Panc1 (cell line): ENCODE results near the gene FRMPD2. TPM values are rescaled to one million over a fixed set of nuclear protein-coding genes. Genes with fewer than 3 reads are reported as not detected.

Source experiments
- ATAC-seq: fragments of 200-7000 bp; cut with Tn5 transposase; 2 replicates; pipeline ENCODE4 v1.9.1; 2020; ENCODE audit warnings: mild to moderate bottlenecking, moderate library complexity
- BruUV-seq: library from RNA; stranded (reverse); fragments of 400-500 nt; replicated peaks from 2 replicates; lab custom pipeline; 2021; lab: Mats Ljungman, UMichigan
- CTCF ChIA-PET: fragments of 300-600 bp; sonication (Branson Sonifier 250); formaldehyde crosslinking; loops from one replicate; lab custom pipeline; 2022; ENCODE audit warnings: antibody characterized with exemption; lab: Charles Lee
- POLR2A ChIA-PET: fragments of 300-600 bp; sonication (Branson Sonifier 250); formaldehyde crosslinking; loops from one replicate; lab custom pipeline; 2022; ENCODE audit warnings: antibody characterized with exemption; lab: Charles Lee
- DNase-seq: peaks from one replicate; pipeline ENCODE4 v3.0.0-alpha.2; 2010; ENCODE audit warnings: low read depth, low spot score
- H3K27ac ChIP-seq: 2 replicates; pipeline ENCODE4 v1.5.1; 2011; ENCODE audit warnings: mild to moderate bottlenecking, low read length, inconsistent platforms
- H3K27me3 ChIP-seq: fragments of 200-500 bp; sonication (Bioruptor generic); 2 replicates; pipeline ENCODE4 v1.6.0; 2014; ENCODE audit warnings: low read length, inconsistent platforms; ENCODE audit not compliant: control insufficient read depth, insufficient read depth
- H3K36me3 ChIP-seq: fragments of 200-500 bp; sonication (Bioruptor generic); 2 replicates; pipeline ENCODE4 v1.5.1; 2014; ENCODE audit warnings: inconsistent platforms, mild to moderate bottlenecking, low read length, moderate library complexity; ENCODE audit not compliant: control insufficient read depth, insufficient read depth
- H3K4me1 ChIP-seq: 2 replicates; pipeline ENCODE4 v1.5.1; 2011; ENCODE audit warnings: inconsistent platforms, mild to moderate bottlenecking, low read length, moderate library complexity; ENCODE audit not compliant: control insufficient read depth, insufficient read depth
- H3K4me3 ChIP-seq, 2 experiments: 2 replicates each; pipeline ENCODE4 v1.5.1; 2011 to 2012; ENCODE audit warnings: low read depth in 2 of 2, low read length in 2 of 2, mild to moderate bottlenecking in 2 of 2, inconsistent platforms in 1 of 2, moderate library complexity in 1 of 2
- H3K9me3 ChIP-seq: fragments of 200-500 bp; sonication (Bioruptor generic); 2 replicates; pipeline ENCODE4 v1.5.1; 2014; ENCODE audit warnings: low read depth, mild to moderate bottlenecking, inconsistent platforms, low read length, moderate library complexity; ENCODE audit not compliant: control insufficient read depth, insufficient read depth
- POLR2AphosphoS5 ChIP-seq: IDR thresholded peaks from 2 replicates; pipeline ENCODE4 v1.6.1; 2012; ENCODE audit warnings: mild to moderate bottlenecking, low read depth, low read length, moderate library complexity
- SIN3A ChIP-seq: IDR thresholded peaks from 2 replicates; pipeline ENCODE4 v1.6.1; 2012; ENCODE audit warnings: low read depth, mild to moderate bottlenecking, low read length, moderate library complexity, borderline replicate concordance; ENCODE audit not compliant: insufficient read depth
- TCF7L2 ChIP-seq: IDR thresholded peaks from 2 replicates; pipeline ENCODE4 v1.6.1; 2011; ENCODE audit warnings: mild to moderate bottlenecking, low read depth, low read length, inconsistent platforms
- in situ Hi-C: cut with HindIII; loops from 2 replicates; pipeline ENCODE4 v1.10.0; 2016; ENCODE audit warnings: low sequenced_read_pairs, low pct_unique_long_range_greater_than_20kb
- intact Hi-C: fragments of 100-400 bp; cut with micrococcal nuclease; formaldehyde crosslinking; loops from one replicate; pipeline ENCODE4 v1.10.0; 2022; ENCODE audit not compliant: unreplicated experiment
- total RNA-seq: library from RNA; stranded (reverse); gene quantifications from one replicate; pipeline ENCODE4 v1.2.1, GENCODE V29; 2021; ENCODE audit not compliant: unreplicated experiment
- TF ChIP-seq, protein P1 (sequence below), 2 experiments: IDR thresholded peaks; 2 replicates each; pipeline ENCODE4 v1.6.1; 2011 to 2012; ENCODE audit warnings: low read depth in 2 of 2, control low read depth in 1 of 2, low read length in 1 of 2, mild to moderate bottlenecking in 1 of 2, moderate library complexity in 1 of 2; ENCODE audit not compliant: insufficient read depth in 1 of 2
- TF ChIP-seq, protein P2 (sequence below): fragments of 450-650 bp; IDR thresholded peaks from 2 replicates; pipeline ENCODE4 v1.5.1; 2017; ENCODE audit warnings: mild to moderate bottlenecking

The FRMPD2 gene
- total RNA-seq, 1 experiment from 2014 or later = not detected

DNA sequence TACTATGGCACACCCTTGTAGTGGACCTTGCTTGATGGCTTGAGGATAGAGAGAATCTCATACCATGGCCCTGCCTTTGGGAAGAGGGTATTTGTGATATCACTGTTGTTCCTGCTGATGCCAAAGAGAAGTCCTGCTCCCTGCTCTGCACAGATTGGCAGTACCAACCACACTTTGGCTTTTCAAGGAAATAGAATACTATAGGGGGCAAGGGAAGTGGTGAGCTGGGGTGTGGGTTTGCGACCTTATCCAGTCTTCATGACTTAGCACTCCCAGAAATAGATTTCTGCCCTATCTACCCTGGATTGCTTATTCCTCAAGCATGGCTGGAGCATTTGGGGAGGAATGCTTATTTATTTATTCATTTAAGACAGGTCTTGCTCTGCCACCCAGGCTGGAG, 25.2 kb upstream of the FRMPD2 start:
- ChIA-PET POLR2A (no interaction called here), CTCF (no interaction called here)
- Histone ChIP-seq H3K4me3 (no peak overlapping the region), H3K27ac (no peak overlapping the region), H3K9me3 (no peaks in the 10 kb centered on the region), H3K4me1 (no peaks in the 10 kb centered on the region), H3K36me3 (no peaks in the 10 kb centered on the region), H3K27me3 (peaks cover 4% of the 10 kb centered on the region; the same call in 1 of the 2 replicates)
- intact Hi-C loops (no loop called here), in situ Hi-C loops (no loop called here)
- ATAC-seq (no peak), DNase-seq (no peak)
- no TSS peak for BruUV-seq
- TF ChIP-seq, protein P1, sequence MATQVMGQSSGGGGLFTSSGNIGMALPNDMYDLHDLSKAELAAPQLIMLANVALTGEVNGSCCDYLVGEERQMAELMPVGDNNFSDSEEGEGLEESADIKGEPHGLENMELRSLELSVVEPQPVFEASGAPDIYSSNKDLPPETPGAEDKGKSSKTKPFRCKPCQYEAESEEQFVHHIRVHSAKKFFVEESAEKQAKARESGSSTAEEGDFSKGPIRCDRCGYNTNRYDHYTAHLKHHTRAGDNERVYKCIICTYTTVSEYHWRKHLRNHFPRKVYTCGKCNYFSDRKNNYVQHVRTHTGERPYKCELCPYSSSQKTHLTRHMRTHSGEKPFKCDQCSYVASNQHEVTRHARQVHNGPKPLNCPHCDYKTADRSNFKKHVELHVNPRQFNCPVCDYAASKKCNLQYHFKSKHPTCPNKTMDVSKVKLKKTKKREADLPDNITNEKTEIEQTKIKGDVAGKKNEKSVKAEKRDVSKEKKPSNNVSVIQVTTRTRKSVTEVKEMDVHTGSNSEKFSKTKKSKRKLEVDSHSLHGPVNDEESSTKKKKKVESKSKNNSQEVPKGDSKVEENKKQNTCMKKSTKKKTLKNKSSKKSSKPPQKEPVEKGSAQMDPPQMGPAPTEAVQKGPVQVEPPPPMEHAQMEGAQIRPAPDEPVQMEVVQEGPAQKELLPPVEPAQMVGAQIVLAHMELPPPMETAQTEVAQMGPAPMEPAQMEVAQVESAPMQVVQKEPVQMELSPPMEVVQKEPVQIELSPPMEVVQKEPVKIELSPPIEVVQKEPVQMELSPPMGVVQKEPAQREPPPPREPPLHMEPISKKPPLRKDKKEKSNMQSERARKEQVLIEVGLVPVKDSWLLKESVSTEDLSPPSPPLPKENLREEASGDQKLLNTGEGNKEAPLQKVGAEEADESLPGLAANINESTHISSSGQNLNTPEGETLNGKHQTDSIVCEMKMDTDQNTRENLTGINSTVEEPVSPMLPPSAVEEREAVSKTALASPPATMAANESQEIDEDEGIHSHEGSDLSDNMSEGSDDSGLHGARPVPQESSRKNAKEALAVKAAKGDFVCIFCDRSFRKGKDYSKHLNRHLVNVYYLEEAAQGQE (IDR thresholded peaks at IDR 0.05; ENCODE audit: insufficient read depth in 1 of 2, low read depth in 2 of 2, low read length in 1 of 2) = no peak
- TF ChIP-seq POLR2AphosphoS5 (no peak), TCF7L2 (no peak), SIN3A (no peak)
- TF ChIP-seq, protein P2, sequence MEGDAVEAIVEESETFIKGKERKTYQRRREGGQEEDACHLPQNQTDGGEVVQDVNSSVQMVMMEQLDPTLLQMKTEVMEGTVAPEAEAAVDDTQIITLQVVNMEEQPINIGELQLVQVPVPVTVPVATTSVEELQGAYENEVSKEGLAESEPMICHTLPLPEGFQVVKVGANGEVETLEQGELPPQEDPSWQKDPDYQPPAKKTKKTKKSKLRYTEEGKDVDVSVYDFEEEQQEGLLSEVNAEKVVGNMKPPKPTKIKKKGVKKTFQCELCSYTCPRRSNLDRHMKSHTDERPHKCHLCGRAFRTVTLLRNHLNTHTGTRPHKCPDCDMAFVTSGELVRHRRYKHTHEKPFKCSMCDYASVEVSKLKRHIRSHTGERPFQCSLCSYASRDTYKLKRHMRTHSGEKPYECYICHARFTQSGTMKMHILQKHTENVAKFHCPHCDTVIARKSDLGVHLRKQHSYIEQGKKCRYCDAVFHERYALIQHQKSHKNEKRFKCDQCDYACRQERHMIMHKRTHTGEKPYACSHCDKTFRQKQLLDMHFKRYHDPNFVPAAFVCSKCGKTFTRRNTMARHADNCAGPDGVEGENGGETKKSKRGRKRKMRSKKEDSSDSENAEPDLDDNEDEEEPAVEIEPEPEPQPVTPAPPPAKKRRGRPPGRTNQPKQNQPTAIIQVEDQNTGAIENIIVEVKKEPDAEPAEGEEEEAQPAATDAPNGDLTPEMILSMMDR = no peak

DNA sequence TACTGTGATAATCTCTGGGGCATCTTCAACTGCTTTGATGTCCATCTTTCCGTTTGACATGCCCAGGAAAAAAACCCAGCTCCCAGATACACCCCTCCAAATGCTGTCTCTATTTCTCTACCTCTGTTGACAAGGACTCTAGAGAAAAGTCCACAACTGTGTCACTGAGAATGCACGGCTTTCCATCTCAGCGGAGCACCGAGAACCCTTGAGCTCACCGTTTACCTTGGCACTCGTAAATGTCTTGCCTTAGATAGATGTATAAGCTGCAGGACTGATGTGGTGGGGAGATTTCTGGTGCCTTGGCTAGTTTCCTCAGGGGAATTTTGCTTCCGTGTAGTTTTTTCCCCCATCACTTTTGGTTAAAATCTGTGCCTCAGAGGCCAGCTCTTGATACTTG, 24.6 kb upstream of the FRMPD2 start:
- Histone ChIP-seq H3K27me3 (peaks cover 4% of the 10 kb centered on the region; the same call in 1 of the 2 replicates), H3K27ac (no peak overlapping the region), H3K9me3 (no peaks in the 10 kb centered on the region), H3K36me3 (no peaks in the 10 kb centered on the region), H3K4me3 (no peak overlapping the region), H3K4me1 (no peaks in the 10 kb centered on the region)
- BruUV-seq = no TSS peak
- TF ChIP-seq TCF7L2 (no peak), SIN3A (no peak), POLR2AphosphoS5 (no peak)
- TF ChIP-seq, protein P2 = no peak
- TF ChIP-seq, protein P1 (IDR thresholded peaks at IDR 0.05; ENCODE audit: insufficient read depth in 1 of 2, low read depth in 2 of 2, low read length in 1 of 2) = no peak
- ChIA-PET POLR2A (no interaction called here), CTCF (no interaction called here)
- intact Hi-C loops (no loop called here), in situ Hi-C loops (no loop called here)
- DNase-seq = no peak
- no peak for ATAC-seq
